ENCODE measurements around the gene MROH7.

Gene MROH7

GRCh38 chr1:54757833-54758232 is 116.2 kb downstream of the MROH7 start:
- DNase-seq (ENCODE audit: low spot score): no peak
- in situ Hi-C loops (cut with MboI; ENCODE audit: low pct_unique_long_range_greater_than_20kb, low sequenced_read_pairs, unreplicated experiment): no loop called here
- TF ChIP-seq CTCF (IDR thresholded peaks at IDR 0.05; ENCODE audit: extremely low read depth, insufficient read depth, missing control alignments): no peak

GRCh38 chr1:54758678-54759348 is 117.2 kb downstream of the MROH7 start:
- TF ChIP-seq CTCF (IDR thresholded peaks at IDR 0.05; ENCODE audit: extremely low read depth, insufficient read depth, missing control alignments): no peak
- in situ Hi-C loops (cut with MboI; ENCODE audit: low pct_unique_long_range_greater_than_20kb, low sequenced_read_pairs, unreplicated experiment): no loop called here
- no peak for DNase-seq (ENCODE audit: low spot score)
